K562 (cell line): ENCODE measurements around the gene COL4A2.

ENCODE experiments used
- PHF8 ChIP-seq: fragments of 200-600 bp; sonication (generic); IDR thresholded peaks from 2 replicates; pipeline ENCODE4 v1.6.1; 2012; ENCODE audit warnings: mixed run types, mild to moderate bottlenecking, inconsistent platforms, low read length, moderate library complexity, borderline replicate concordance
- SRSF1 ChIP-seq: fragments of 200-400 bp; formaldehyde crosslinking; IDR thresholded peaks from 2 replicates; pipeline ENCODE4 v1.6.1; 2017; ENCODE audit warnings: mild to moderate bottlenecking, low read depth, low read length, moderate library complexity
- TF ChIP-seq, protein P1 (sequence below), 3 experiments: IDR thresholded peaks in 2 of 3; conservative IDR thresholded peaks in 1 of 3; 2 replicates each; pipeline ENCODE4 v1.5.1; 2011 to 2012; ENCODE audit warnings: low read length in 3 of 3, mild to moderate bottlenecking in 3 of 3, control low read depth in 2 of 3, improper control_type of control experiment in 1 of 3, inconsistent platforms in 1 of 3, low read depth in 1 of 3, mixed read lengths in 1 of 3, moderate library complexity in 1 of 3; ENCODE audit not compliant: insufficient read depth in 2 of 3
- TF ChIP-seq, protein P2 (sequence below): fragments of 450-650 bp; formaldehyde crosslinking; IDR thresholded peaks from 2 replicates; pipeline ENCODE4 v1.4.0; 2022; ENCODE audit warnings: missing genetic modification characterization

DNA sequence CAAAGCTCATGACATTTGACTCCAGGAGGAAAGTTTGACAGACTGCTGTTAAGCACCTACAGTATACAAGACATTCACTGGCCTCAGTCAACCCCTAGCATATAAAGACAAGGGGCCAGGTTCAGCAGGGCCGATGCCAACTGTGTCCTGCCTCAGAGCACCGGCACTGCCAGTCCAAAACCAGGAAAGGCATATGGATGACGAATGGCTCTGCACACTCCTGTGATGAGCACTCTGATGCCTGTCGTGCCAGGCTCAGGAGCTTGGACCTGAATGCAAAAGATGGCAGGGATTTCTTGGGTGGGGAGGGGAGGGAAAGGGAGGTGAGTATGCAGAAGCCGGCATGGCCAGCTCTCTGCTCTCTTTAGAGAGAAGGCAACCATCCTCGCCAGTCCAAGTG is 39.0 kb upstream of the COL4A2 start:
- TF ChIP-seq, protein P1, sequence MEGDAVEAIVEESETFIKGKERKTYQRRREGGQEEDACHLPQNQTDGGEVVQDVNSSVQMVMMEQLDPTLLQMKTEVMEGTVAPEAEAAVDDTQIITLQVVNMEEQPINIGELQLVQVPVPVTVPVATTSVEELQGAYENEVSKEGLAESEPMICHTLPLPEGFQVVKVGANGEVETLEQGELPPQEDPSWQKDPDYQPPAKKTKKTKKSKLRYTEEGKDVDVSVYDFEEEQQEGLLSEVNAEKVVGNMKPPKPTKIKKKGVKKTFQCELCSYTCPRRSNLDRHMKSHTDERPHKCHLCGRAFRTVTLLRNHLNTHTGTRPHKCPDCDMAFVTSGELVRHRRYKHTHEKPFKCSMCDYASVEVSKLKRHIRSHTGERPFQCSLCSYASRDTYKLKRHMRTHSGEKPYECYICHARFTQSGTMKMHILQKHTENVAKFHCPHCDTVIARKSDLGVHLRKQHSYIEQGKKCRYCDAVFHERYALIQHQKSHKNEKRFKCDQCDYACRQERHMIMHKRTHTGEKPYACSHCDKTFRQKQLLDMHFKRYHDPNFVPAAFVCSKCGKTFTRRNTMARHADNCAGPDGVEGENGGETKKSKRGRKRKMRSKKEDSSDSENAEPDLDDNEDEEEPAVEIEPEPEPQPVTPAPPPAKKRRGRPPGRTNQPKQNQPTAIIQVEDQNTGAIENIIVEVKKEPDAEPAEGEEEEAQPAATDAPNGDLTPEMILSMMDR (IDR thresholded peaks at IDR 0.05 in 2 of 3, conservative IDR thresholded peaks at IDR 0.05 in 1 of 3; ENCODE audit: insufficient read depth in 2 of 3, low read depth in 1 of 3, low read length in 3 of 3): no peak
- TF ChIP-seq, protein P2, sequence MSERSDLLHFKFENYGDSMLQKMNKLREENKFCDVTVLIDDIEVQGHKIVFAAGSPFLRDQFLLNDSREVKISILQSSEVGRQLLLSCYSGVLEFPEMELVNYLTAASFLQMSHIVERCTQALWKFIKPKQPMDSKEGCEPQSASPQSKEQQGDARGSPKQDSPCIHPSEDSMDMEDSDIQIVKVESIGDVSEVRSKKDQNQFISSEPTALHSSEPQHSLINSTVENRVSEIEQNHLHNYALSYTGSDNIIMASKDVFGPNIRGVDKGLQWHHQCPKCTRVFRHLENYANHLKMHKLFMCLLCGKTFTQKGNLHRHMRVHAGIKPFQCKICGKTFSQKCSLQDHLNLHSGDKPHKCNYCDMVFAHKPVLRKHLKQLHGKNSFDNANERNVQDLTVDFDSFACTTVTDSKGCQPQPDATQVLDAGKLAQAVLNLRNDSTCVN: no peak
- TF ChIP-seq SRSF1: no peak
- no peak for TF ChIP-seq PHF8
